Gastrocnemius medialis (tissue), 4 donors: Measurements from ENCODE around the gene CITED1.

Experiments used
- CTCF ChIP-seq, 5 experiments: fragments of 450-650 bp in 3 of 5; fragments of 200-600 bp in 2 of 5; sonication (generic) in 2 of 5; IDR thresholded peaks in 4 of 5; conservative IDR thresholded peaks in 1 of 5; 1 replicate in 4 of 5; 2 replicates in 1 of 5; pipeline ENCODE4 v1.5.1; 2016 to 2019; ENCODE audit warnings: antibody characterized with exemption in 5 of 5, mild to moderate bottlenecking in 3 of 5, moderate library complexity in 3 of 5
- POLR2A ChIP-seq, 2 donors: fragments of 450-650 bp; IDR thresholded peaks; one replicate each; pipeline ENCODE4 v1.6.1; 2017; ENCODE audit warnings: antibody characterized with exemption in 2 of 2, mild to moderate bottlenecking in 2 of 2, moderate library complexity in 2 of 2

GRCh38 chrX:72258174-72258573 lies 47.5 kb downstream of the CITED1 start:
- TF ChIP-seq CTCF (IDR thresholded peaks at IDR 0.05 in 4 of 5, conservative IDR thresholded peaks at IDR 0.05 in 1 of 5) (no peak), POLR2A (IDR thresholded peaks at IDR 0.05) (no peak)
